ENCODE measurements around the gene SHCBP1L. TPM values are rescaled to one million over a fixed set of nuclear protein-coding genes. Genes with fewer than 3 reads are reported as not detected.

SHCBP1L gene
- total and polyA plus RNA-seq, 11 donors, result 0.31 TPM; not detected in 10

DNA sequence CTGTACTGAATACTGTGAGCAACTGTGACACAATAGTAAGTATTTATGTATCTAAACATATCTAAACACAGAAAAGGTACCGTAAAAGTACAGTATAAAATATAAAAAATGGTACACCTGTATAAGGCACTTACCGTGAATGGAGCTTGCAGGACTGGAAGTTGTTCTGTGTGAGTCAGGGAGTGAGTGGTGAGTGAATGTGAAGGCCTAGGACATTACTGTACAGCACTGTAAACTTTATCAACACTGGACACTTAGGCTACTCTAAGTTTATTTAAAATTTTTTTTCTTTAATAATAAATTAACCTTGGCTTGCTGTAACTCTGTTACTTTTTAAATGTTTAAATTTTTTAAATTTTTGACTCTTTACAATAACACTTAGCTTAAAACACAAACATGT, 24.5 kb upstream of the SHCBP1L start:
- Histone ChIP-seq H3K36me3 (no peaks in the 10 kb centered on the region), H3K4me1 (no peaks in the 10 kb centered on the region), H3K4me3 (no peak overlapping the region), H3K27me3 (no peaks in the 10 kb centered on the region), H3K9me3 (no peaks in the 10 kb centered on the region), H3K27ac (no peak overlapping the region)
- no peak for TF ChIP-seq POLR2A (IDR thresholded peaks at IDR 0.05)
- TF ChIP-seq, protein P1, sequence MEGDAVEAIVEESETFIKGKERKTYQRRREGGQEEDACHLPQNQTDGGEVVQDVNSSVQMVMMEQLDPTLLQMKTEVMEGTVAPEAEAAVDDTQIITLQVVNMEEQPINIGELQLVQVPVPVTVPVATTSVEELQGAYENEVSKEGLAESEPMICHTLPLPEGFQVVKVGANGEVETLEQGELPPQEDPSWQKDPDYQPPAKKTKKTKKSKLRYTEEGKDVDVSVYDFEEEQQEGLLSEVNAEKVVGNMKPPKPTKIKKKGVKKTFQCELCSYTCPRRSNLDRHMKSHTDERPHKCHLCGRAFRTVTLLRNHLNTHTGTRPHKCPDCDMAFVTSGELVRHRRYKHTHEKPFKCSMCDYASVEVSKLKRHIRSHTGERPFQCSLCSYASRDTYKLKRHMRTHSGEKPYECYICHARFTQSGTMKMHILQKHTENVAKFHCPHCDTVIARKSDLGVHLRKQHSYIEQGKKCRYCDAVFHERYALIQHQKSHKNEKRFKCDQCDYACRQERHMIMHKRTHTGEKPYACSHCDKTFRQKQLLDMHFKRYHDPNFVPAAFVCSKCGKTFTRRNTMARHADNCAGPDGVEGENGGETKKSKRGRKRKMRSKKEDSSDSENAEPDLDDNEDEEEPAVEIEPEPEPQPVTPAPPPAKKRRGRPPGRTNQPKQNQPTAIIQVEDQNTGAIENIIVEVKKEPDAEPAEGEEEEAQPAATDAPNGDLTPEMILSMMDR (IDR thresholded peaks at IDR 0.05), result no peak
- intact Hi-C loops (cut with DNase I), result no loop called here
- DNase-seq (no peak), ATAC-seq (no peak)
- 91 to 96% (median 93%) methylated on average over 2 of the region's 2 CpGs for WGBS, 4 donors

DNA sequence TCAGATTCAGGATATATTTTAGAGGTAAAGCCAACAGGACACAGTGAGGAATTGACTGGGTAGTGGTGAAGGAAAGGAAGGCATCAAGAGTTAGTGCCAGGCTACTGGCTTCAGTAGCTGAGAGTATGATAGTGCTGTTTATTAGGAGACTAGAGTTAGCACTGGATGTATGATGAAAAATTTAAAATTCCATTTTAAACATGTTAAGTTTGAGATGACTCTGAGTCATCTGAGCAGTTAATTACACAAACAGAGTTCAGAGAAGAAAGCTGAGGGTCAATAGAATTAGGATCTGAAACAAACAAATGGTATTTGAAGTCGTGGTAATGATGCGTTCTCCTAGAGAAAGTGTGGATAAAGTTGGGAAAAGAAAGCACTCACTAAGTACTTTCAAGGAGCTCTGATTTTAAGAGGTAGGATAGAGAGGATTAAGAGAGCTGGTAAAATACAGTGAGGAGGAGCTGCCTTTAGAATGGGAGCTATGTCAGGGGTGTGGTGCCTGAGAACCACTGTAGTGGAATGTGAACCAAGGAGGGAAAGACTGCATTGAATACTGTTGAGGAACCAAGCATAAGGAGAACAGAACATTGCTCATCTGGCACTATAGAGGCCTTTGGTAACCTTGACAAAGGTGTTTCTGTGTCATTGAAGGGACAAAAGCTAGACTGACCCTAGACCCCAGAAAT, 21.7 kb upstream of the SHCBP1L start:
- ATAC-seq, result no peak
- TF ChIP-seq POLR2A (IDR thresholded peaks at IDR 0.05), result no peak
- TF ChIP-seq, protein P1 (IDR thresholded peaks at IDR 0.05), result no peak

DNA sequence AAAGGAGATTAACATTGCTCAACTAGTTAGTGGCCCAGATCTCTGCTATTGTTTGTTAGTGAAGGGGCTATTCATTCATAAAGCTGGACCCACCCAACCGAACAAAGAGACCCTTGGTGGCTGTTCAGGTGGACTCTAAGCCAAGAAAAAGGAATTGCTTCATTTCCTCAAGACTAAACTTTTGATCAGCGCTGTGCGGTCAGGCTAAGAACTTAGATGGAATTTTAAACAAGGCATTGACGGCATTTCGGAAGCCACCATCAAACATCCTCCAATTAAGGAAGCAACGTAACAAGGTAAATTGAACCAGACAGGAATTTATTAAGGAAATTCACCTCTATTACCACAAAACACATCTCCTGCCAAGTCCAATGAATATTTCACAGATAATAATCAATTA, 19.9 kb upstream of the SHCBP1L start:
- no peak for DNase-seq
- no peak overlapping the region for H3K27ac ChIP-seq
- 68 to 76% (median 72%) methylated on average over 6 of the region's 6 CpGs for WGBS, 4 donors
- no peaks in the 10 kb centered on the region for H3K36me3 ChIP-seq
- H3K27me3 ChIP-seq, result no peaks in the 10 kb centered on the region
- no peaks in the 10 kb centered on the region for H3K4me1 ChIP-seq
- TF ChIP-seq, protein P1 (IDR thresholded peaks at IDR 0.05), result no peak
- no peak for TF ChIP-seq POLR2A (IDR thresholded peaks at IDR 0.05)
- intact Hi-C loops (cut with DNase I), result no loop called here
- no peak overlapping the region for H3K4me3 ChIP-seq
- peak in 1 of 4 donors; percentile 39 for ATAC-seq
- no peaks in the 10 kb centered on the region for H3K9me3 ChIP-seq

More for the DNA sequence above, 21.7 kb upstream of the SHCBP1L start:
- Histone ChIP-seq H3K27ac (no peak overlapping the region), H3K9me3 (no peaks in the 10 kb centered on the region), H3K27me3 (no peaks in the 10 kb centered on the region), H3K4me3 (no peak overlapping the region), H3K4me1 (no peaks in the 10 kb centered on the region), H3K36me3 (no peaks in the 10 kb centered on the region)
- no peak for DNase-seq
- intact Hi-C loops (cut with DNase I), result no loop called here
- 89 to 96% (median 93%) methylated on average over 2 of the region's 2 CpGs for WGBS, 4 donors

DNA sequence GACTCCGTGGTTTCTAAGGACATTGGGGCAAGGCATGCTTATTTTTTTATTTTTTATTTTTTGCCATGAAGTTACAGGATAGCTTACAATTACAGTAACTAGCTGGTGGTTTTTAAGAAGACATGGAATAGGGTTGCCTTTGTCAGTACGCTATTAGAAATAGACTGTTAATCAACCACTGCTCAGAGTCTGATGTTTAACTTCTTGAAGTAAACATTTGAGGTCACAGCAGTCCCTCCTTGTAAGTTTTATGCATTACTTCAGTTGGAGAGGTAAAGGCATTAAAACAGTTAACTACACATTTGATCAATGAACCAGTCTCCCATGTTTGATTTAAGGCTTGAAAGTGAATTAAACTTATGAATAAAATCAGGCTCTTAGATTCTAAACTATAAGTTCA, 19.3 kb upstream of the SHCBP1L start:
- no peak for TF ChIP-seq POLR2A (IDR thresholded peaks at IDR 0.05)
- TF ChIP-seq, protein P1 (IDR thresholded peaks at IDR 0.05), result no peak
- H3K9me3 ChIP-seq, result no peaks in the 10 kb centered on the region
- H3K27me3 ChIP-seq, result no peaks in the 10 kb centered on the region
- H3K4me3 ChIP-seq, result no peak overlapping the region
- DNase-seq (no peak), ATAC-seq (no peak)
- no peak overlapping the region for H3K27ac ChIP-seq
- no peaks in the 10 kb centered on the region for H3K36me3 ChIP-seq
- intact Hi-C loops (cut with DNase I), result no loop called here
- H3K4me1 ChIP-seq, result no peaks in the 10 kb centered on the region
- 85 to 86% (median 85%) methylated on average over 2 of the region's 2 CpGs for WGBS, 4 donors

Data from heart left ventricle (tissue), 16 donors.